IMR-90 (cell line): ENCODE measurements around the gene TRPM3.

Experiments
- BHLHE40 ChIP-seq: fragments of 150-350 bp; IDR thresholded peaks from 2 replicates; pipeline ENCODE4 v1.6.1; 2016; ENCODE audit warnings: mild to moderate bottlenecking, low read depth, low read length
- CEBPB ChIP-seq: IDR thresholded peaks from 2 replicates; pipeline ENCODE4 v1.6.1; 2012; ENCODE audit warnings: low read depth, low read length, improper control_type of control experiment
- CHD1 ChIP-seq: IDR thresholded peaks from 2 replicates; pipeline ENCODE4 v1.6.1; 2012; ENCODE audit warnings: low read depth, low read length, improper control_type of control experiment
- FOS ChIP-seq: fragments of 150-350 bp; IDR thresholded peaks from 2 replicates; pipeline ENCODE4 v1.6.1; 2016; ENCODE audit warnings: low read depth, low read length
- MAZ ChIP-seq: IDR thresholded peaks from 2 replicates; pipeline ENCODE4 v1.6.1; 2012; ENCODE audit warnings: low read depth, mild to moderate bottlenecking, low read length, improper control_type of control experiment, moderate library complexity, borderline replicate concordance
- MXI1 ChIP-seq: IDR thresholded peaks from 2 replicates; pipeline ENCODE4 v1.6.1; 2012; ENCODE audit warnings: low read depth, mild to moderate bottlenecking, low read length, moderate library complexity, borderline replicate concordance
- POLR2A ChIP-seq: IDR thresholded peaks from 2 replicates; pipeline ENCODE4 v1.6.1; 2012; ENCODE audit warnings: mild to moderate bottlenecking, low read depth, low read length
- RAD21 ChIP-seq: IDR thresholded peaks from 2 replicates; pipeline ENCODE4 v1.6.1; 2012; ENCODE audit warnings: low read length, improper control_type of control experiment
- RCOR1 ChIP-seq: IDR thresholded peaks from 2 replicates; pipeline ENCODE4 v1.6.1; 2012; ENCODE audit warnings: mild to moderate bottlenecking, low read length, improper control_type of control experiment; ENCODE audit not compliant: insufficient replicate concordance
- RFX5 ChIP-seq: IDR thresholded peaks from 2 replicates; pipeline ENCODE4 v1.8.0; 2012; ENCODE audit warnings: low read depth, mild to moderate bottlenecking, low read length, moderate library complexity
- SMC3 ChIP-seq: fragments of 150-350 bp; IDR thresholded peaks from 2 replicates; pipeline ENCODE4 v1.6.1; 2016; ENCODE audit warnings: low read depth, mild to moderate bottlenecking, antibody characterized with exemption, low read length, moderate library complexity
- TF ChIP-seq, protein P1 (sequence below): conservative IDR thresholded peaks from 2 replicates; pipeline ENCODE4 v1.5.1; 2012; ENCODE audit warnings: mild to moderate bottlenecking, low read depth, low read length, improper control_type of control experiment
- TF ChIP-seq, protein P2 (sequence below): fragments of 150-350 bp; IDR thresholded peaks from 2 replicates; pipeline ENCODE4 v1.6.1; 2017; ENCODE audit warnings: mild to moderate bottlenecking, antibody characterized with exemption, low read length, low read depth

DNA sequence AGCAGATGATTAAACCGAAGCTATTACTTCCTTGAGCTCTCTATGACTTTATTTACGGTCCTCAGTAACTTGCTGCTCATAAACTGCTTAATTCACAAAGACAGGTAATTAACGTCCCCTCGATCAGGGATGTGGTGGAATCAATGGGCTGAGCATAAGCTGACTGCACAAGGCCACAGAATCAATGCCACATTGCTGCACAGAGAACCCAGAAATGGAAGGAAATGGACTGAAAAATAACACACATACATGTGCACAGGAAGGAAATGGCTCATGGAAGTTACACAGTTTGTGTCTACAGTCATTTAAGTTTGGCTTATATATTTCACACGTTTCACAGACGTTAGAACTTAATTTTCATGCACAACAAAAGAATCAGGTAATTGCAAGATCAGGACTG is 588.7 kb downstream of the TRPM3 start:
- TF ChIP-seq, protein P1, sequence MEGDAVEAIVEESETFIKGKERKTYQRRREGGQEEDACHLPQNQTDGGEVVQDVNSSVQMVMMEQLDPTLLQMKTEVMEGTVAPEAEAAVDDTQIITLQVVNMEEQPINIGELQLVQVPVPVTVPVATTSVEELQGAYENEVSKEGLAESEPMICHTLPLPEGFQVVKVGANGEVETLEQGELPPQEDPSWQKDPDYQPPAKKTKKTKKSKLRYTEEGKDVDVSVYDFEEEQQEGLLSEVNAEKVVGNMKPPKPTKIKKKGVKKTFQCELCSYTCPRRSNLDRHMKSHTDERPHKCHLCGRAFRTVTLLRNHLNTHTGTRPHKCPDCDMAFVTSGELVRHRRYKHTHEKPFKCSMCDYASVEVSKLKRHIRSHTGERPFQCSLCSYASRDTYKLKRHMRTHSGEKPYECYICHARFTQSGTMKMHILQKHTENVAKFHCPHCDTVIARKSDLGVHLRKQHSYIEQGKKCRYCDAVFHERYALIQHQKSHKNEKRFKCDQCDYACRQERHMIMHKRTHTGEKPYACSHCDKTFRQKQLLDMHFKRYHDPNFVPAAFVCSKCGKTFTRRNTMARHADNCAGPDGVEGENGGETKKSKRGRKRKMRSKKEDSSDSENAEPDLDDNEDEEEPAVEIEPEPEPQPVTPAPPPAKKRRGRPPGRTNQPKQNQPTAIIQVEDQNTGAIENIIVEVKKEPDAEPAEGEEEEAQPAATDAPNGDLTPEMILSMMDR, result no peak
- TF ChIP-seq POLR2A (no peak), CEBPB (no peak), CHD1 (no peak), FOS (no peak), SMC3 (no peak), RFX5 (no peak), RAD21 (no peak), BHLHE40 (no peak), MAZ (no peak), MXI1 (no peak), RCOR1 (no peak)
- TF ChIP-seq, protein P2, sequence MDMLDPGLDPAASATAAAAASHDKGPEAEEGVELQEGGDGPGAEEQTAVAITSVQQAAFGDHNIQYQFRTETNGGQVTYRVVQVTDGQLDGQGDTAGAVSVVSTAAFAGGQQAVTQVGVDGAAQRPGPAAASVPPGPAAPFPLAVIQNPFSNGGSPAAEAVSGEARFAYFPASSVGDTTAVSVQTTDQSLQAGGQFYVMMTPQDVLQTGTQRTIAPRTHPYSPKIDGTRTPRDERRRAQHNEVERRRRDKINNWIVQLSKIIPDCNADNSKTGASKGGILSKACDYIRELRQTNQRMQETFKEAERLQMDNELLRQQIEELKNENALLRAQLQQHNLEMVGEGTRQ, result no peak
